T1000 (cell line): ENCODE data around the gene USP10.

Experiments used
- DNase-seq: peaks from one replicate; lab custom pipeline; 2025; ENCODE audit warnings: mixed read lengths; lab: John Stamatoyannopoulos, UW

Gene USP10

DNA sequence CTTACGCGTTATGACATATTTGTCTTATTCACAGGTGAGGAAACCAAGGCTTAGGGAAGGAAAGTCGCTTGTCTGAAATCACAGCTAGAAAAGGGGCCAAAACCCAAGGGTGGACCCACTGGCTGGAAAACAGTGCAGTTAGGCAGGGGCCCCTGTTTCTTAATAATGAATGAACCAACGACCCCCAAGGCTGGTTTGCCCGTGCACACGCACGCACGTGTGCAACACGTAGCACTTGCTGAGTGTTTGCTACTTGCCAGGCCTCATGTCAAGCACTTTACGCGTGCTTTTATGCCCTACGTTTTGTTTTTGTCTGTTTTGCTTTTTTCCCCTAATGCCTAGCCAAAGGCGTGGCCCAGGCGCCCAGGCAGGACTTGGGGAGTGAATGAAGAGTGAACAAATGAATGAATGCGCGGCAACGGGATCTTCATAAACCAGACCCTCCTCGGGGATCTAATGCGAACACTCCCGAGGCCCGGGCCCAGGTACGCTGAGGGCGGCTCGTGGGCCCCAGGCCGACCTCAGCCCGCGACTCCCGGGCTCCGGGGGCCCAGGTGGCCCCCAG is 571 bp upstream of the USP10 start:
- no peak for DNase-seq

GRCh38 chr16:84700446-84701300 is 873 bp downstream of the USP10 start:
- DNase-seq: no peak

DNA sequence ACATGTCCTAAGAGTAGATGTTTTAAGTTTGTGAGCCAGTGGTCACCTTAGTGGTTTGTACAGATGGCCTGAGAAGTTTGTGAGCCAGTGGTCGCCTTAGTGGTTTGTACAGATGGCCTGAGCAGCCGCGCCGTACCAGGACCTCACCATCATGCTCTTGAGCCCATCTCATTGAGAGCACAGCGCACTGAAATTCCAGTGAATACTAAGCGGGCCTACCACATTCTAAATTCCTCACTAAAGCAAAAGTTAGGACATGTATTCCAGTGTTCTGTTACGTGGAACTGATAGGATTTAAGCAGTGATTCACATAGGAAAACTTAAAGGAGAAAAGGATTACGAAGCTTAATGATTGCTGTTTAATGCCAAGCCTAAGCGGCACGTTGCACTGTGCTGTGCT is 3.9 kb downstream of the USP10 start:
- no peak for DNase-seq

DNA sequence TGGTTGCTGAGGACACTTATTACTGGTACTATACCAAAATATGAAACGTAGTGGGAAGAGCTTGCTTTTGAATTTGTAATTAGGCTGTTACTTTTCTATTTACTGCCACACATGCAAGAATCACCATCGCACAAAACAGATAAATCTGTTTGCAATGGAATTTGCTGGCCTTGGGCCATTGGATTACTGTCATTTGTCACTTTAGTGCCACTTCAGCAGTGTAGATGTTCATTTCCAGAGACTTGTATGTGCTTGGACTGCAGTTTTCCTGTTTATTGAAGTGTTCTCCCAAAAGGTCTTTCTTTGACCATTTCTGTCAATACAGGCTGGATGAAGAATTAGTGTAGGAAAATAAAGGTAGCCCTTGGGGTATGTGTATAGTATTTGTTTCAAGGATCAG is 4.5 kb downstream of the USP10 start:
- DNase-seq: no peak

- no peak for DNase-seq
Observed at GRCh38 chr16:84706856-84707255, 7.1 kb downstream of the USP10 start.

- DNase-seq: no peak
Observed at GRCh38 chr16:84709609-84710008, 9.8 kb downstream of the USP10 start.

GRCh38 chr16:84710686-84711085 is 10.9 kb downstream of the USP10 start:
- no peak for DNase-seq

- no peak for DNase-seq
Observed at GRCh38 chr16:84712138-84712671, 12.4 kb downstream of the USP10 start.

DNA sequence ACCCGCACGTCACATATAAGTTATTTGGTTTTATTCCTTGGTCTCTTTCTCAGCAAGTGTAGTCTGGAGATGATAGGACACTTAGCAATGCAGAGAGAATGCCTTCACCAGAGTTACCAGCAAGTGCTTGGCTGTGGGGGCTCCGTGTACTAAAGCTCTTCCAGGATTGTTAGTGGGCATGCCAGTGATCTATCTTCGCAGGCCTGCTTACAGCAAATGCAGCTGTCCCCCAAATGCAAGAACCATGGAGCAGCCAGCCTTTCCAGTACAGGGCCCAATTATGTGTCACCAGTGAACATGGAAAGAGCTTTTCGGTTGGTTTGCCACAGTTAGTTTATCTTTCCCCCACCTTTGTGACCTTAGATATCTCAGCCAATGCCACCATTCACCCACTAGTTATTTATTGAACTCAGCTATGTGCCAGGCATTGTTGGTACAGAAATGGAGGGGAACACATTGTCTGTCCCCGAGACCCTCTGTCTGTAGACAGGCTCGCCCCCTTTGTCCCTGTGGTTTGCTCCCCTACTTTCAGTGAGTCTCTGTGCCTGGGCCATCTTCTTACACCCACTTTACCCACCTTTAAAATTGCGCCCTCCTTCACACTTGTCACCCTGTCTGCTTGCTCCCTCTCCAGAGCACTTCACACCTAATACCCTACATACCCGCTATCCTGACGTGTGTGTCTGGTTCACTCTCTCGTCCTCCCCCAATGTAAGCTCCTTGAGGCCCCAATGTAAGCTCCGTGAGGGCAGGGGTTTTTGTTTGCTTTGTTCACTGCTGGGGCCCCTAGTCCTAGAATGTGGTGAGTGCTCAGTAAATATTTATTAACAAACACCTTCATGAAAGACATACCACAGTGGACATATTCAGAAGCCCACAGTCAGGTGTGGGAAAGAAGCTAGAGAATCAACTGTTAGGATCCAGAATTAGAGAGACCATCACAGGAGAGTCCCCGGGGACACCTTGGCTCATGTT is 13.3 kb downstream of the USP10 start:
- DNase-seq: no peak

DNA sequence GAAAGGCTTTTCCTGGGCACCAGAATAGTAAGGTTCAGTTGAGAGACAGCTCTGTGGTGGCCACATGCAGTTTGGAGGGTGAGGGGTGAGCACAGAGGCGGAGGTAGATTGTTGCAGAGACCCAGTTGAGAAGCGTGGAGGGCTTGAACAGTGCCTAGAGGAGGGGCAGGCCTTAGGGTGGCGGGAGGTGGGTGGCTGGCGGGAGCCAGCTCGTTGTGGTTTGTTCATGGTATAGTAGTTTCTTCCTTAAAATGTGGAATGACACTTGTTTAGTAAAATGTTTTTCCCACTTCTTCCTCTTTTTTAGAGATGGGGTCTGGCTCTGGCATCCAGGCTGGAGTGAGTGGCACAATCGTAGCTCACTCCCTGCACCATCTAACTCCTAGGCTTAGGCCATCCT is 14.2 kb downstream of the USP10 start:
- no peak for DNase-seq

DNA sequence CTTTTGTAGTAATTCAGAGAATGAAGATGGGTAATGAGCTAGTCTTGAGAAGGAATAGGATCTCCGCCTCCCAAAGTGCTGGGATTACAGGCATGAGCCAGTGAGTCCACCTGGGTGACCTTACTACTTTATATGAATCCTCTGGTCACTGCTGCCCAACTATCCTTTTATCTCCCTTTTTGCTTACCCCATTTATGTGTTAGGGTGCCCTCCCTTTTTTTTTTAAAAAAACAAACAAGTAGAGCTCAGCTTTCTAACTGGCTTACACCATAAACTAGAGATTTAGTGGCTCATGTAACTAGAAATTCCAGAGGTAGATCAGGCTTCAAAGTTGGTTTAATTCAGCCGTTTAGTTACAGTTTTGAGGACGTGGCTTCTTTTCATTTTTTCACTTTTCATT is 15.6 kb downstream of the USP10 start:
- DNase-seq: no peak

DNA sequence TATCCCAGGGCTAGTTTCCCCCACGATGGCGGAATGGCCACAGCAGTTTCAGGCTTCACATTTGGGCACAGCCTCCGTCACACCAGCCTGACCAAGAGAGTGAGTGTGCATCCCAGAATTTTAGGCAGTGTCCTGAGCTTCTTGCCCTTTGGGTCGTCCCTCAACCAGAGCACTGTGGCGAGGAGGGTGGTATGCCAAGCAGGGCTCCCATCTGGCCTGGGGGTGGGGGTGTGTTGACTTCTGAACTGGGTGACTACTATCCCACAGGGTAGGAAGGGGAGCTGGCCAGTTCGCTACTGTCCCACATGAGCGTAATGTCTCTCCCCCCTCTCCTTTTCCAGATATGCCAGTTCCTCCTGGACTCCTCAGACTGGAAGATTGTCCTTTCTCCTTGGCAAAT is 16.1 kb downstream of the USP10 start:
- DNase-seq: no peak

GRCh38 chr16:84716740-84717139 is 16.9 kb downstream of the USP10 start:
- no peak for DNase-seq

GRCh38 chr16:84717484-84717883 is 17.7 kb downstream of the USP10 start:
- no peak for DNase-seq

DNA sequence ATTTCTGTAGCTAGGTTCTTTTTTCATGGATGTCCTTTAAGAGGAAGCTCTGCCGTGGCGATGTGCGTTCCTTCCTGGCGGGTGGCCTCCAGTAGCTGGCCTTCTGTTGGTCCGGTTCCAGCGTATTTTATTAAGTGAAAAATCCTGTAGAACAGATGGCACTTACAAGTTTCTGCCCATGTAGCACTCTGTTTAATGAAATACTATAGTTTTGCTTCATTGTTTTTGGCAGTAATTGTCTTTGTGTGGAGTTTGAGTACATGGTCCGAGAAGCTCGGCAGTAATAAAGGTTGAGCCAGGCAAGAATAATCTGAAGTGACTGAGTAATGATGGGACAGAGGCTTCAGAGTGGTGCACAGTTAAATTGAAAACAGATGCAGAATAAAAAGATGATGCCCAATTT is 20.4 kb downstream of the USP10 start:
- DNase-seq: no peak

DNA sequence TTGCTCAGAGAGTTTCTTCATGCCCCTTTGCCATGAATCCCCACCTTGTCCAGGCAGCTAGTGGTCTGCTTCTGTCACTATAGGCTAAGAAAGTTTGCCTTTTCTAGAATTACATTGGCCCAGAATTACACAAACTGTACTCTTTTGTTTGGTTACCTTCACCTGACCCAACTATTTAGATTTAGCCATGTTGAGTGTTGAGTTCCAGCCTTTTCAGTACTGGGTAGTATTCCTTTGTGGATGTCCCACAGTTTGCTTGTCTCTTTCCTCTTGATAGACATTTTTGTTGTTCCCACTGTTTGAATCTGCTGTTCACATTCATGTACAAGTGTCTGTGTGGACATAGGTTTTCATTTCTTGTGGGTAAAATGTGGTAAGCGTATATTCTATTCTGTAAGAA is 22.3 kb downstream of the USP10 start:
- no peak for DNase-seq

GRCh38 chr16:84723906-84724305 is 24.1 kb downstream of the USP10 start:
- no peak for DNase-seq

GRCh38 chr16:84724606-84725309 is 25.0 kb downstream of the USP10 start:
- DNase-seq: no peak

- no peak for DNase-seq
Observed at GRCh38 chr16:84725481-84726078, 25.8 kb downstream of the USP10 start.

DNA sequence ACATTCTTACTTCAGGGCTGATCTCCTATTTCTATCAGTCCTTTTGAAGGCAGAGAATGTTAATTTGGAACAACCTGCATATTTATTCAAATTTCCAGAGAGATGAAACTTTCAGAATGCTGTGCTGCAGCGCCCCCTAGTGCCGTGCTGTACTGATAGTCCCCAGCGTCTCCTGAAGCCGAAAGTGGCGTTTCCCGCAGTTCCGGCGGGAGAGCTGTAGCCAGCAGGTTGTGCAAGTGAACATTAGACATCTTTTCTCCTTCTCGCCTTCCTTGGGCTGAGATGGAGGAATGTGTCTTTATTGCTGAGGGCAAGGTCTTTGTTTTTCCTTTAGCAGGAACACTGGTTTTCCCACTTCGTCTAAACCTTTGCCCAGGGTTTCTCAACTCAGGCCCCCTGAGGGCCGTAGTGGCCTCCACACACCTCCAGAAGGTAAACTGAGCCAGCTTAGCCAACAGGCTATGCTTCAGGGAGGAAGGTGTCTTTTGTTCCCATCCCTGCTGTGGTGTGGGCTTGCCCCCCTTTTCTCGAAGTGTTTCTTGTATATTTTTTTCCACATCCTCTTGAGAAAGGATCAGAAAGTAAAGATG is 26.4 kb downstream of the USP10 start:
- peak; percentile 55 for DNase-seq
